ENCODE results near the gene TCERG1L.

TCERG1L gene

GRCh38 chr10:131300508-131300907 is 11.0 kb downstream of the TCERG1L start:
- no peaks in the 10 kb centered on the region for H3K36me3 ChIP-seq (ENCODE audit: insufficient read depth, low read length)
- no peaks in the 10 kb centered on the region for H3F3A ChIP-seq (ENCODE audit: low read depth)
- no peak overlapping the region for H3K4me3 ChIP-seq (ENCODE audit: low read length, poor library complexity, severe bottlenecking)
- no peak overlapping the region for H3K9ac ChIP-seq (ENCODE audit: low read depth, low read length, poor library complexity, severe bottlenecking)
- no peaks in the 10 kb centered on the region for H3K27me3 ChIP-seq (ENCODE audit: insufficient read depth, low read length, poor library complexity, severe bottlenecking)
- no peaks in the 10 kb centered on the region for H4K20me1 ChIP-seq (ENCODE audit: insufficient read depth, low read length, poor library complexity, severe bottlenecking)
- no peaks in the 10 kb centered on the region for H3K4me1 ChIP-seq (ENCODE audit: insufficient read depth, low read length, poor library complexity, severe bottlenecking)
- no peaks in the 10 kb centered on the region for H3K79me2 ChIP-seq (ENCODE audit: insufficient read depth, low read length)
- no peak for TF ChIP-seq CTCF (conservative IDR thresholded peaks at IDR 0.05; ENCODE audit: low read length)
- TF ChIP-seq EZH2phosphoT487 (IDR thresholded peaks at IDR 0.05; ENCODE audit: borderline replicate concordance), result no peak
- H2AFZ ChIP-seq (ENCODE audit: low read length), result no peak overlapping the region
- H3K9me3 ChIP-seq (ENCODE audit: insufficient read depth, low read depth, low read length), result 0 out of 2 replicates have a peak, but pooled peaks cover 3% of the 10 kb centered on the region
- H3K4me2 ChIP-seq (ENCODE audit: low read depth, low read length, poor library complexity, severe bottlenecking), result no peak overlapping the region
- no peaks in the 10 kb centered on the region for H3K9me2 ChIP-seq (replicated peaks; ENCODE audit: low read depth, low read length)

- Histone ChIP-seq H3K4me2 (ENCODE audit: low read depth, low read length, poor library complexity, severe bottlenecking) (no peak overlapping the region), H3K4me3 (ENCODE audit: low read length, poor library complexity, severe bottlenecking) (no peak overlapping the region), H3K79me2 (ENCODE audit: insufficient read depth, low read length) (no peaks in the 10 kb centered on the region), H2AFZ (ENCODE audit: low read length) (no peak overlapping the region), H3K36me3 (ENCODE audit: insufficient read depth, low read length) (no peaks in the 10 kb centered on the region), H4K20me1 (ENCODE audit: insufficient read depth, low read length, poor library complexity, severe bottlenecking) (no peaks in the 10 kb centered on the region), H3K4me1 (ENCODE audit: insufficient read depth, low read length, poor library complexity, severe bottlenecking) (no peaks in the 10 kb centered on the region), H3F3A (ENCODE audit: low read depth) (no peaks in the 10 kb centered on the region), H3K9ac (ENCODE audit: low read depth, low read length, poor library complexity, severe bottlenecking) (no peak overlapping the region), H3K9me3 (ENCODE audit: insufficient read depth, low read depth, low read length) (no peaks in the 10 kb centered on the region), H3K9me2 (replicated peaks; ENCODE audit: low read depth, low read length) (no peaks in the 10 kb centered on the region), H3K27me3 (ENCODE audit: insufficient read depth, low read length, poor library complexity, severe bottlenecking) (no peaks in the 10 kb centered on the region)
- TF ChIP-seq CTCF (conservative IDR thresholded peaks at IDR 0.05; ENCODE audit: low read length) (no peak), EZH2phosphoT487 (IDR thresholded peaks at IDR 0.05; ENCODE audit: borderline replicate concordance) (no peak)
These were observed 20.7 kb downstream of the TCERG1L start for GRCh38 chr10:131290781-131291180.

- no peaks in the 10 kb centered on the region for H3K4me1 ChIP-seq (ENCODE audit: insufficient read depth, low read length, poor library complexity, severe bottlenecking)
- no peaks in the 10 kb centered on the region for H3K79me2 ChIP-seq (ENCODE audit: insufficient read depth, low read length)
- H3F3A ChIP-seq (ENCODE audit: low read depth), result no peaks in the 10 kb centered on the region
These were observed 22.9 kb downstream of the TCERG1L start for GRCh38 chr10:131288648-131289047.

More at GRCh38 chr10:131288648-131289047, 22.9 kb downstream of the TCERG1L start:
- H3K36me3 ChIP-seq (ENCODE audit: insufficient read depth, low read length), result no peaks in the 10 kb centered on the region
- no peaks in the 10 kb centered on the region for H3K9me2 ChIP-seq (replicated peaks; ENCODE audit: low read depth, low read length)
- H3K27me3 ChIP-seq (ENCODE audit: insufficient read depth, low read length, poor library complexity, severe bottlenecking), result no peaks in the 10 kb centered on the region
- H3K9me3 ChIP-seq (ENCODE audit: insufficient read depth, low read depth, low read length), result no peaks in the 10 kb centered on the region
- H4K20me1 ChIP-seq (ENCODE audit: insufficient read depth, low read length, poor library complexity, severe bottlenecking), result no peaks in the 10 kb centered on the region
- H3K4me3 ChIP-seq (ENCODE audit: low read length, poor library complexity, severe bottlenecking), result no peak overlapping the region
- TF ChIP-seq CTCF (conservative IDR thresholded peaks at IDR 0.05; ENCODE audit: low read length) (no peak), EZH2phosphoT487 (IDR thresholded peaks at IDR 0.05; ENCODE audit: borderline replicate concordance) (no peak)
- no peak overlapping the region for H3K9ac ChIP-seq (ENCODE audit: low read depth, low read length, poor library complexity, severe bottlenecking)
- H3K4me2 ChIP-seq (ENCODE audit: low read depth, low read length, poor library complexity, severe bottlenecking), result no peak overlapping the region
- H2AFZ ChIP-seq (ENCODE audit: low read length), result no peak overlapping the region
